ENCODE data around the gene WBP2NL. TPM values are rescaled to one million over a fixed set of nuclear protein-coding genes. Genes with fewer than 3 reads are reported as not detected.

Gene WBP2NL
- total and polyA plus RNA-seq, 4 donors = 0.12 to 0.50 (median 0.25) TPM

DNA sequence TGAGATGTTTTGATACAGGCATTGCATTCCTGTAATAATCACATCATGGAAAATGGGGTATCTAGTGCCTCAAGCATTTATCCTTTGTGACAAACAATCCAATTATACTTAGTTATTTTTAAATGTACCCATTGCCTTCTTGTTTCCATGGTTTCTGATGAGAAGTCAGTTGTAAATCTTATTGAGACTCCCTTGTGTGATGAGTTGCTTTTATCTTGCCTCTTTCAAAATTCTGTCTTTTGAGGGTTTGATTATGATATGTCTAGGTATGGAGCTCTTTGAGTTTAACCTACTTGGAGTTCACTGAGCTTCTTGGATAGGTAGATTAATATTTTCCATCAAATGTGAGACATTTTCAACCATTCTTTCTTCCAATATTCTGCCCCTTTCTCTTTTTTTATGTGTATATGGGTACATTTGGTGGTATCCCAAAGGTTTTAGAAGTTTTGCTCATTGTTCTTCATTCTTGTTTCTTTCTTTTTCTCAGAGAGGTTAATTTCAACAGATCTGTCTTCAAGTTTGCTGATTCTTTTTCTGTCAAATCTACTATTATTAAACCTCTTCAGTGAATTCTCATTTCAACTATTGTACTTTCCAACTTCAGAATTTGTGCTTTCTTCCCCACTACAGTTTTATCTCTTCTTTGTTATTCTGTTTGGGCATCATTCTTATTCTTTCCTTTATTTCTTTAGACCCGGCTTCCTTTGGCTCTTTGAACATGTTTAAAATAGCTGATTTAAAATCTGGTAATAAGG, 58.3 kb downstream of the WBP2NL start (continued):
- TF ChIP-seq, protein P1, sequence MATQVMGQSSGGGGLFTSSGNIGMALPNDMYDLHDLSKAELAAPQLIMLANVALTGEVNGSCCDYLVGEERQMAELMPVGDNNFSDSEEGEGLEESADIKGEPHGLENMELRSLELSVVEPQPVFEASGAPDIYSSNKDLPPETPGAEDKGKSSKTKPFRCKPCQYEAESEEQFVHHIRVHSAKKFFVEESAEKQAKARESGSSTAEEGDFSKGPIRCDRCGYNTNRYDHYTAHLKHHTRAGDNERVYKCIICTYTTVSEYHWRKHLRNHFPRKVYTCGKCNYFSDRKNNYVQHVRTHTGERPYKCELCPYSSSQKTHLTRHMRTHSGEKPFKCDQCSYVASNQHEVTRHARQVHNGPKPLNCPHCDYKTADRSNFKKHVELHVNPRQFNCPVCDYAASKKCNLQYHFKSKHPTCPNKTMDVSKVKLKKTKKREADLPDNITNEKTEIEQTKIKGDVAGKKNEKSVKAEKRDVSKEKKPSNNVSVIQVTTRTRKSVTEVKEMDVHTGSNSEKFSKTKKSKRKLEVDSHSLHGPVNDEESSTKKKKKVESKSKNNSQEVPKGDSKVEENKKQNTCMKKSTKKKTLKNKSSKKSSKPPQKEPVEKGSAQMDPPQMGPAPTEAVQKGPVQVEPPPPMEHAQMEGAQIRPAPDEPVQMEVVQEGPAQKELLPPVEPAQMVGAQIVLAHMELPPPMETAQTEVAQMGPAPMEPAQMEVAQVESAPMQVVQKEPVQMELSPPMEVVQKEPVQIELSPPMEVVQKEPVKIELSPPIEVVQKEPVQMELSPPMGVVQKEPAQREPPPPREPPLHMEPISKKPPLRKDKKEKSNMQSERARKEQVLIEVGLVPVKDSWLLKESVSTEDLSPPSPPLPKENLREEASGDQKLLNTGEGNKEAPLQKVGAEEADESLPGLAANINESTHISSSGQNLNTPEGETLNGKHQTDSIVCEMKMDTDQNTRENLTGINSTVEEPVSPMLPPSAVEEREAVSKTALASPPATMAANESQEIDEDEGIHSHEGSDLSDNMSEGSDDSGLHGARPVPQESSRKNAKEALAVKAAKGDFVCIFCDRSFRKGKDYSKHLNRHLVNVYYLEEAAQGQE (IDR thresholded peaks at IDR 0.05) = no peak
- no peak for TF ChIP-seq TAF1 (conservative IDR thresholded peaks at IDR 0.05)

GRCh38 chr22:42060489-42060888, 61.9 kb downstream of the WBP2NL start:
- TF ChIP-seq EGR1 (IDR thresholded peaks at IDR 0.05; ENCODE audit: low read depth in 2 of 2) (no peak), HNF4G (IDR thresholded peaks at IDR 0.05) (no peak), FOXA1 (IDR thresholded peaks at IDR 0.05) (no peak), TAF1 (conservative IDR thresholded peaks at IDR 0.05) (no peak), FOXA2 (IDR thresholded peaks at IDR 0.05) (no peak), NR2F2 (IDR thresholded peaks at IDR 0.05) (no peak), GABPA (IDR thresholded peaks at IDR 0.05 in 1 of 2, conservative IDR thresholded peaks at IDR 0.05 in 1 of 2) (no peak), YY1 (IDR thresholded peaks at IDR 0.05) (no peak), JUND (IDR thresholded peaks at IDR 0.05) (no peak), SP1 (IDR thresholded peaks at IDR 0.05) (no peak), RAD21 (IDR thresholded peaks at IDR 0.05) (no peak), ZBTB33 (IDR thresholded peaks at IDR 0.05) (no peak), ATF3 (IDR thresholded peaks at IDR 0.05) (no peak), RXRA (IDR thresholded peaks at IDR 0.05) (no peak)
- TF ChIP-seq, protein P1 (IDR thresholded peaks at IDR 0.05) = no peak
- TF ChIP-seq, protein P2, sequence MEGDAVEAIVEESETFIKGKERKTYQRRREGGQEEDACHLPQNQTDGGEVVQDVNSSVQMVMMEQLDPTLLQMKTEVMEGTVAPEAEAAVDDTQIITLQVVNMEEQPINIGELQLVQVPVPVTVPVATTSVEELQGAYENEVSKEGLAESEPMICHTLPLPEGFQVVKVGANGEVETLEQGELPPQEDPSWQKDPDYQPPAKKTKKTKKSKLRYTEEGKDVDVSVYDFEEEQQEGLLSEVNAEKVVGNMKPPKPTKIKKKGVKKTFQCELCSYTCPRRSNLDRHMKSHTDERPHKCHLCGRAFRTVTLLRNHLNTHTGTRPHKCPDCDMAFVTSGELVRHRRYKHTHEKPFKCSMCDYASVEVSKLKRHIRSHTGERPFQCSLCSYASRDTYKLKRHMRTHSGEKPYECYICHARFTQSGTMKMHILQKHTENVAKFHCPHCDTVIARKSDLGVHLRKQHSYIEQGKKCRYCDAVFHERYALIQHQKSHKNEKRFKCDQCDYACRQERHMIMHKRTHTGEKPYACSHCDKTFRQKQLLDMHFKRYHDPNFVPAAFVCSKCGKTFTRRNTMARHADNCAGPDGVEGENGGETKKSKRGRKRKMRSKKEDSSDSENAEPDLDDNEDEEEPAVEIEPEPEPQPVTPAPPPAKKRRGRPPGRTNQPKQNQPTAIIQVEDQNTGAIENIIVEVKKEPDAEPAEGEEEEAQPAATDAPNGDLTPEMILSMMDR (IDR thresholded peaks at IDR 0.05; ENCODE audit: low read depth, low read length, missing input control) = no peak
- 95% methylated on average over 5 of the region's 5 CpGs for WGBS
- H3K9me3 ChIP-seq (ENCODE audit: control insufficient read depth in 4 of 4, low read length in 3 of 4) = no peaks in the 10 kb centered on the region
- H3K36me3 ChIP-seq (ENCODE audit: control insufficient read depth in 4 of 4, insufficient read depth in 3 of 4, low read depth in 1 of 4, low read length in 3 of 4) = peaks cover 8 to 32% (median 20%) of the 10 kb centered on the region in 4 donors
- no peaks in the 10 kb centered on the region for H3K27me3 ChIP-seq (ENCODE audit: control insufficient read depth in 4 of 4, insufficient read depth in 4 of 4, low read length in 3 of 4)
- H3K4me3 ChIP-seq (ENCODE audit: low read depth in 1 of 3, low read length in 3 of 3) = no peak overlapping the region
- H3K4me1 ChIP-seq (ENCODE audit: control insufficient read depth in 4 of 4, insufficient read depth in 4 of 4, low read length in 3 of 4) = peaks cover 3 to 11% (median 10%) of the 10 kb centered on the region in 4 donors
- no peak for DNase-seq (ENCODE audit: low spot score)
- no peak overlapping the region for H3K9ac ChIP-seq (ENCODE audit: low read depth in 1 of 2, low read length in 2 of 2)
- no peak overlapping the region for H3K27ac ChIP-seq (ENCODE audit: low read depth in 1 of 2, low read length in 2 of 2)

All from liver (tissue), 9 donors.